D721Med (cell line): ENCODE results near the gene MAPT.
"Not testable (repeated sequence)": the region's sequence is repeated elsewhere in the genome, so short reads cannot be mapped to it uniquely, and the experiment has no call there.

Experiments
- DNase-seq: peaks from one replicate; pipeline ENCODE4 v3.0.0; 2011; ENCODE audit warnings: low spot score; ENCODE audit not compliant: insufficient read length
- FAIRE-seq: peaks from 2 replicates; lab custom pipeline; 2011; peaks lifted over from hg19 to GRCh38; lab: Jason Lieb, UNC
- TF ChIP-seq, protein P1 (sequence below): IDR thresholded peaks from 2 replicates; pipeline ENCODE4 v1.5.1; 2012; ENCODE audit warnings: mild to moderate bottlenecking, control low read depth; ENCODE audit not compliant: insufficient read depth; ENCODE audit errors: missing control alignments

MAPT gene

GRCh38 chr17:45951403-45951802, 57.0 kb downstream of the MAPT start:
- DNase-seq = no peak
- no peak for FAIRE-seq
- TF ChIP-seq, protein P1, sequence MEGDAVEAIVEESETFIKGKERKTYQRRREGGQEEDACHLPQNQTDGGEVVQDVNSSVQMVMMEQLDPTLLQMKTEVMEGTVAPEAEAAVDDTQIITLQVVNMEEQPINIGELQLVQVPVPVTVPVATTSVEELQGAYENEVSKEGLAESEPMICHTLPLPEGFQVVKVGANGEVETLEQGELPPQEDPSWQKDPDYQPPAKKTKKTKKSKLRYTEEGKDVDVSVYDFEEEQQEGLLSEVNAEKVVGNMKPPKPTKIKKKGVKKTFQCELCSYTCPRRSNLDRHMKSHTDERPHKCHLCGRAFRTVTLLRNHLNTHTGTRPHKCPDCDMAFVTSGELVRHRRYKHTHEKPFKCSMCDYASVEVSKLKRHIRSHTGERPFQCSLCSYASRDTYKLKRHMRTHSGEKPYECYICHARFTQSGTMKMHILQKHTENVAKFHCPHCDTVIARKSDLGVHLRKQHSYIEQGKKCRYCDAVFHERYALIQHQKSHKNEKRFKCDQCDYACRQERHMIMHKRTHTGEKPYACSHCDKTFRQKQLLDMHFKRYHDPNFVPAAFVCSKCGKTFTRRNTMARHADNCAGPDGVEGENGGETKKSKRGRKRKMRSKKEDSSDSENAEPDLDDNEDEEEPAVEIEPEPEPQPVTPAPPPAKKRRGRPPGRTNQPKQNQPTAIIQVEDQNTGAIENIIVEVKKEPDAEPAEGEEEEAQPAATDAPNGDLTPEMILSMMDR = no peak

GRCh38 chr17:45951941-45952340, 57.6 kb downstream of the MAPT start:
- no peak for FAIRE-seq
- no peak for DNase-seq
- TF ChIP-seq, protein P1 = no peak

GRCh38 chr17:45952814-45953320, 58.5 kb downstream of the MAPT start:
- DNase-seq (no peak), FAIRE-seq (no peak)
- TF ChIP-seq, protein P1 = no peak

DNA sequence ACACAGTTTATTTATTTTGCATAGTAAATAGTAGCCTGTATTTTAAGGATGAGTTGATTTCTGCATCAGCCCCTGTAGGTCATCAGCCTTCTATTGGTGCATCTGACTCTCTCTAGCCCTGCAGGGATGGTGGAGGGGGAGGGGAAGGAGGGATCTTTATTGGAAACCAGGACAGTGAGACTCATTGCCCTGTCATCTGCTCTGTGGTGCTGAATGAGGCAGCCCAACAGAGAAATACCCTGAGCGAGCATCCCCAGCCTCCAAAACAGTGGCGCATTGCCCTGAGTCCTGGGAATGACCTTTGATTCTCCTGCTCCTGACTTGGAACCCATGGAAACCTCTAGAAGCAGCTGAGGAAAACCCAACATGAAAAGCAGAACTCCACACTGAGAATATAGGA, 59.2 kb downstream of the MAPT start:
- TF ChIP-seq, protein P1 = no peak
- DNase-seq (no peak), FAIRE-seq (no peak)

DNA sequence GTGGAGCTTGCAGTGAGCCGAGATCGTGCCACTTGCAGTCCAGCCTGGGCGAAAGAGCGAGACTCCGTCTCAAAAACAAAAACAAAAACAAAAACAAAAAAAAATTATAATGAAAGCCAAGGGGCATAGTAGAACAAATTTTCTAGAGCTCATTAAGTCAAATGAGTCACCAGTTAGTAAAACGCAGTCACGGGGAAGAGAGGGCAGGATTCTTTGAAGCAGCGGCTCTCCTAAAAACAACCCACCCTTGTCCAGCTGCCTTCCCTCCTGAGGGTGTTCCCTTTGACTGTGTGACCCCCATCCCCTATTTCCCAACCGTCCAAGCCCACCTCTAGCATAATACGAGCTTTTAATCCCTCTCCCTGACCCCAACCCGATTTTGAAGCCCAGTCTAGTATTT, 60.6 kb downstream of the MAPT start:
- FAIRE-seq (no peak), DNase-seq (no peak)
- TF ChIP-seq, protein P1 = no peak

- FAIRE-seq = no peak
- TF ChIP-seq, protein P1 = no peak
- DNase-seq = no peak
These were observed 61.0 kb downstream of the MAPT start for GRCh38 chr17:45955326-45955725.

DNA sequence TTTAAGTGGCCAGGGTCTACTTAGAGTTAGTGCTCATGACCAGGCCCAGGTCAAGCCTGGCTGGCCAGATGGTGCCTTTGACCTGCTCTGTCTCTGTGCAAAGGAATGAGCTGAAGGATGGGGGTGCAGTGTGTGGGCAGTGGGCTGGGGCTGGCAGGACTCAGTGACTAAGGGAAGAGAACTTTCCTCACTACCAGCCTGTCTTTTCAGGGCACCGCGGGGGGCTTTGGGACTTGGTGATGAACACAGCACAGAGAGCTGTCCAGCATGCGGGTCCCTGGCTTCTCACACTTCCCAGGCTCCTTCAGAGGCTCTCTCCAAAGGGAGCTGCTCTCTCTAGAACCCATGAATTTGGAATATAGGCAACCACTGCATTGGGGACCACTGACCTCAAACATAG, 61.7 kb downstream of the MAPT start:
- TF ChIP-seq, protein P1 = no peak
- FAIRE-seq (no peak), DNase-seq (no peak)

GRCh38 chr17:45956746-45957145, 62.4 kb downstream of the MAPT start:
- not testable (repeated sequence) for FAIRE-seq, DNase-seq
